ENCODE results near the gene THSD7A. TPM values are rescaled to one million over a fixed set of nuclear protein-coding genes. Genes with fewer than 3 reads are reported as not detected.

The THSD7A gene
- total RNA-seq, 1 donor from 2014 or later, result 0.28 TPM

DNA sequence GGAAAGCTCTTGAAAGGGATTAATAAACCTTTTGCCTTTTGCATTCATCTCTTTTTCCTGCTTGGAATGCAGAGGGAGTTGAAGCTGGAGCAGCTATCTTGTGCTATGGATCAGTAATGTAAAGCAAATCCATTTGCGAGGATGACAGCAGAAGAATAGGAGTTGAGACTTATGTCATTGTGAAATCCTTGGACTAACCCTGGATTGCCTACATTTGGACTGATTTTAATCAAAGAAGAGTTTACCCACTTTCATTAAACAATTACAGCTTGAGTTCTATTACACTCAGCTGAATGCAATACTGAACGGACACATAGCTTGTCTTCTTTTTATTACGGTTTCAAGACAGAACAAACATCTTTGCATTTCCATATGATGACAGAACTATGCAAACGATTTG is 496.1 kb downstream of the THSD7A start:
- Mint-ChIP-seq H3K4me1 (peaks cover 11% of the 10 kb centered on the region), H3K9me3 (no peaks in the 10 kb centered on the region), H3K27me3 (ENCODE audit: insufficient read depth, low read depth) (no peaks in the 10 kb centered on the region), H3K4me3 (no peak overlapping the region), H3K36me3 (no peaks in the 10 kb centered on the region), H3K27ac (no peak overlapping the region)
- Histone ChIP-seq H3K4me2 (no peak overlapping the region), H4K20me1 (ENCODE audit: low read depth) (no peaks in the 10 kb centered on the region), H3K4me3 (no peak overlapping the region), H3K27ac (no peak overlapping the region), H3K9ac (no peak overlapping the region), H3K36me3 (no peaks in the 10 kb centered on the region), H2AFZ (replicated peaks) (no peak overlapping the region), H3K79me2 (ENCODE audit: low read depth) (no peaks in the 10 kb centered on the region), H3K9me3 (ENCODE audit: low read depth) (no peaks in the 10 kb centered on the region), H3K4me1 (peaks cover 9% of the 10 kb centered on the region), H3F3A (ENCODE audit: low read depth) (no peaks in the 10 kb centered on the region), H3K27me3 (no peaks in the 10 kb centered on the region)
- DNase-seq (ENCODE audit: low spot score), result no peak
- TF ChIP-seq EZH2 (IDR thresholded peaks at IDR 0.05) (no peak), EZH2phosphoT487 (IDR thresholded peaks at IDR 0.05) (no peak)
- TF ChIP-seq, protein P1, sequence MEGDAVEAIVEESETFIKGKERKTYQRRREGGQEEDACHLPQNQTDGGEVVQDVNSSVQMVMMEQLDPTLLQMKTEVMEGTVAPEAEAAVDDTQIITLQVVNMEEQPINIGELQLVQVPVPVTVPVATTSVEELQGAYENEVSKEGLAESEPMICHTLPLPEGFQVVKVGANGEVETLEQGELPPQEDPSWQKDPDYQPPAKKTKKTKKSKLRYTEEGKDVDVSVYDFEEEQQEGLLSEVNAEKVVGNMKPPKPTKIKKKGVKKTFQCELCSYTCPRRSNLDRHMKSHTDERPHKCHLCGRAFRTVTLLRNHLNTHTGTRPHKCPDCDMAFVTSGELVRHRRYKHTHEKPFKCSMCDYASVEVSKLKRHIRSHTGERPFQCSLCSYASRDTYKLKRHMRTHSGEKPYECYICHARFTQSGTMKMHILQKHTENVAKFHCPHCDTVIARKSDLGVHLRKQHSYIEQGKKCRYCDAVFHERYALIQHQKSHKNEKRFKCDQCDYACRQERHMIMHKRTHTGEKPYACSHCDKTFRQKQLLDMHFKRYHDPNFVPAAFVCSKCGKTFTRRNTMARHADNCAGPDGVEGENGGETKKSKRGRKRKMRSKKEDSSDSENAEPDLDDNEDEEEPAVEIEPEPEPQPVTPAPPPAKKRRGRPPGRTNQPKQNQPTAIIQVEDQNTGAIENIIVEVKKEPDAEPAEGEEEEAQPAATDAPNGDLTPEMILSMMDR (IDR thresholded peaks at IDR 0.05), result no peak

DNA sequence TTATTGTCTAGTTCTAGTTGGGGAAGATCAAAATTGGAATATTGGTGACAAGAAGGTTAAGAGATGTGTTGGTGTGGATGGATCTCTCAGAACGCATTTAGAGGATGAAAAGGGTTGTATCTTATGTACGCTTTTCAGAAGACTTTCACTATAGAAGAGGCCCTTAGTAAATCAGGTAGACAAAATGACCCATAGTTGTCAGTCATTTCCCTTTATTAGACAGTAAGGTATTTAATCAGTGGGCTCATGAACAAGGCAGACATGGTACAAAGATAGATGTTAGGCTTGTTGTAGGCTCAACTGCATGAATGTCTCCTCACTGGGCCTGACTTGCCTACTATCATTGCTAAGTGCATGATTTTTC is 499.2 kb downstream of the THSD7A start:
- Histone ChIP-seq H3K79me2 (ENCODE audit: low read depth) (no peaks in the 10 kb centered on the region), H2AFZ (replicated peaks) (no peak overlapping the region), H3K4me2 (no peak overlapping the region), H3K27me3 (no peaks in the 10 kb centered on the region), H4K20me1 (ENCODE audit: low read depth) (no peaks in the 10 kb centered on the region), H3F3A (ENCODE audit: low read depth) (no peaks in the 10 kb centered on the region), H3K4me3 (no peak overlapping the region), H3K4me1 (peaks cover 7% of the 10 kb centered on the region), H3K9ac (no peak overlapping the region), H3K36me3 (no peaks in the 10 kb centered on the region), H3K27ac (no peak overlapping the region), H3K9me3 (ENCODE audit: low read depth) (no peaks in the 10 kb centered on the region)
- TF ChIP-seq, protein P1 (IDR thresholded peaks at IDR 0.05), result no peak
- TF ChIP-seq EZH2 (IDR thresholded peaks at IDR 0.05) (no peak), EZH2phosphoT487 (IDR thresholded peaks at IDR 0.05) (no peak)
- H3K4me3 Mint-ChIP-seq, result no peak overlapping the region
- no peaks in the 10 kb centered on the region for H3K36me3 Mint-ChIP-seq
- no peak for DNase-seq (ENCODE audit: low spot score)
- H3K4me1 Mint-ChIP-seq, result peaks cover 3% of the 10 kb centered on the region
- no peak overlapping the region for H3K27ac Mint-ChIP-seq
- H3K27me3 Mint-ChIP-seq (ENCODE audit: insufficient read depth, low read depth), result no peaks in the 10 kb centered on the region
- H3K9me3 Mint-ChIP-seq, result no peaks in the 10 kb centered on the region

DNA sequence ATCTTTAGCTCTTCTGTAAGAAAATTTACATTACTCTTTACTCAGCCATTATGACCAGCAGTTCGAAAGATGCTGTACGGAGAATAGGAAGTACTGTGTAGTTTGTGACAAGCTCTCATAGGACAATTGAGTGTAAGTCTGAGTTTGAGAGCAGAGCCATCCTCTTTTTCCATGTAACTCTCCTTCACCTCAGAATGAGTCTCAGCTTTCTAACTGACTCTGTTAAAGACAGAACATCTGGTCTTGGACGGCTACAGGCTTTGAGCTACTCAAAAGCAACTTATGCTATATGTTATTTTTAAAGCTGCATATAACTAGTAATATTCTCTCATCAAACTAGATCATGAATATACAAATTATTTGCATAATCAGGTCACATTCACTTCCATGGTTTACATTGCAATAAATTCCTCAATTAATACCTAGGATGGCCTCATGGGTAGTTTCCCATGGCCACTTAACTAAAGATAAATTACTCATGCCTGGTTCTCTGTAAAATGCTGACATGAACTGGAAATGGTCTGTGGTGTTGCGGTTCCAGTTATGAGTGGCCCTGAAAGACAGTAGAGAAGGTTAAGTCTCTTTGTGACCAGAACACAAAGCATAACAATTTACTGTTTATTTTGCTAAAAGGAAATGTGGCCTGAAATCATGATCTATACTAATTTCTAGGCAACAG is 499.7 kb downstream of the THSD7A start:
- Histone ChIP-seq H3K36me3 (no peaks in the 10 kb centered on the region), H3F3A (ENCODE audit: low read depth) (no peaks in the 10 kb centered on the region), H3K79me2 (ENCODE audit: low read depth) (no peaks in the 10 kb centered on the region), H3K4me2 (no peak overlapping the region), H4K20me1 (ENCODE audit: low read depth) (no peaks in the 10 kb centered on the region), H3K27ac (no peak overlapping the region), H3K9ac (no peak overlapping the region), H3K4me1 (peaks cover 7% of the 10 kb centered on the region), H2AFZ (replicated peaks) (no peak overlapping the region), H3K27me3 (no peaks in the 10 kb centered on the region), H3K4me3 (no peak overlapping the region), H3K9me3 (ENCODE audit: low read depth) (no peaks in the 10 kb centered on the region)
- Mint-ChIP-seq H3K4me1 (peaks cover 3% of the 10 kb centered on the region), H3K27me3 (ENCODE audit: insufficient read depth, low read depth) (no peaks in the 10 kb centered on the region), H3K36me3 (no peaks in the 10 kb centered on the region), H3K27ac (no peak overlapping the region), H3K9me3 (no peaks in the 10 kb centered on the region), H3K4me3 (no peak overlapping the region)
- TF ChIP-seq, protein P1 (IDR thresholded peaks at IDR 0.05), result no peak
- no peak for TF ChIP-seq EZH2phosphoT487 (IDR thresholded peaks at IDR 0.05)
- TF ChIP-seq EZH2 (IDR thresholded peaks at IDR 0.05), result no peak
- no peak for DNase-seq (ENCODE audit: low spot score)

All from neural progenitor cell (in vitro differentiated cells).